GM12801 (cell line): ENCODE data around the gene KRT78.

Experiments used
- TF ChIP-seq, protein P1 (sequence below): IDR thresholded peaks from one replicate; pipeline ENCODE4 v1.5.1; 2011; ENCODE audit warnings: control low read depth; ENCODE audit not compliant: insufficient read length; ENCODE audit errors: extremely low read depth

Gene KRT78

GRCh38 chr12:52813885-52814709 lies 34.7 kb downstream of the KRT78 start, which contains the start of gene KRT4:
TSS of gene KRT4 (minus strand) at chr12:52814116. CDS start at chr12:52814058, 58 bp downstream.
- TF ChIP-seq, protein P1, sequence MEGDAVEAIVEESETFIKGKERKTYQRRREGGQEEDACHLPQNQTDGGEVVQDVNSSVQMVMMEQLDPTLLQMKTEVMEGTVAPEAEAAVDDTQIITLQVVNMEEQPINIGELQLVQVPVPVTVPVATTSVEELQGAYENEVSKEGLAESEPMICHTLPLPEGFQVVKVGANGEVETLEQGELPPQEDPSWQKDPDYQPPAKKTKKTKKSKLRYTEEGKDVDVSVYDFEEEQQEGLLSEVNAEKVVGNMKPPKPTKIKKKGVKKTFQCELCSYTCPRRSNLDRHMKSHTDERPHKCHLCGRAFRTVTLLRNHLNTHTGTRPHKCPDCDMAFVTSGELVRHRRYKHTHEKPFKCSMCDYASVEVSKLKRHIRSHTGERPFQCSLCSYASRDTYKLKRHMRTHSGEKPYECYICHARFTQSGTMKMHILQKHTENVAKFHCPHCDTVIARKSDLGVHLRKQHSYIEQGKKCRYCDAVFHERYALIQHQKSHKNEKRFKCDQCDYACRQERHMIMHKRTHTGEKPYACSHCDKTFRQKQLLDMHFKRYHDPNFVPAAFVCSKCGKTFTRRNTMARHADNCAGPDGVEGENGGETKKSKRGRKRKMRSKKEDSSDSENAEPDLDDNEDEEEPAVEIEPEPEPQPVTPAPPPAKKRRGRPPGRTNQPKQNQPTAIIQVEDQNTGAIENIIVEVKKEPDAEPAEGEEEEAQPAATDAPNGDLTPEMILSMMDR = no peak

GRCh38 chr12:52813203-52813819 lies 35.5 kb downstream of the KRT78 start:
- TF ChIP-seq, protein P1 = no peak

DNA sequence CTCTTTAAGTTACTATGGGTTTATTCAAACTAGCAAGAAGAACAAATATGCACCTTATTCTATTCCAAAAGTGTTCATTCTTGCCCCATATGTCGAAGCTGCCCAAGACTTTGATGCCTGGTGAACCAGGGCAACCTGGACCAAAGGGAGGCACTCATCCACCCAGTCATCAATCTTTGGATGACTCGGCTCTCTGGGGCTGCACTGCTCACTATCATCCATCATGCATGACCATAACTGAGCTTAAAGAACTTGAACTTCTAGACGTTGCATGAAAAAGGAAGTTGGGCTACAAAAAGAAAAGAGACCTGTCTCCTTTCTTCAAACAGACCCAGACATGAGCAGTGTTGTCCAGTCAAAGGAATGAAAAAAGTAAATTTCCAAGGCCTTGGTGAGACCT lies 36.0 kb downstream of the KRT78 start:
- TF ChIP-seq, protein P1 = no peak

DNA sequence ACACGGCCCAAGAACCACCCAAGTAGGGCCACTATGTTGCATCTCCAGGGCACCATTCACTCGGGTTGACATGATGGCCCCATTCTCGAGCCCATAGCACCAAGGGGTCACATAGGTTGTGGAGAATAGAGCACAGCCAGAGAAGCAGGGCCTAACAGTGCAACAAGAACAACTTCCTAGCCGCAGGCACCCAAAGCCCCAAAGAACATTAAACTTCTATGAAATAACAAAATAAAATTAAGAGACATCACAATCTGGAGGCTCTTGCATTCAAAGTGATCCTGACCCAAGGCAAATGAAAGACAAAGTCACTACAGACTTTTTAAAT lies 36.8 kb downstream of the KRT78 start:
- TF ChIP-seq, protein P1 = no peak

- TF ChIP-seq, protein P1 = no peak
Observed at GRCh38 chr12:52811191-52812072, 37.4 kb downstream of the KRT78 start.

DNA sequence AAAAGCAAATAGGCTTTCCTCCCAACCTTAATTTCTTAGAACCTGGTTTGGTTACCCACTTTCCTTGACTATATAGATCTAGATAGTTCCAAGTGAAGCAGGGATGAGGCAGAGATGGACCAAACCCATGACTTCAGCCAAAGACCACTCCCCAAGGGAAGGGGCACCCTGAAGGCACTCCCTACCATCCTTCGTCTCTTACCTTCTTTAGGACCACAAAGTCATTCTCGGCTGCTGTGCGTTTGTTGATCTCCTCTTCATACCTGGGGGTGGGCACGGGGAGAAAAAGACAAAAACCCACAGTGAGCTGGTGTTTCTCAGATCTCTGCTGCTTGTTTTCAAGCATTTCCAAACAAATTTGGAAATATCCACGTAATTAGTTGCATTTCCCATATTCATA lies 38.2 kb downstream of the KRT78 start:
- TF ChIP-seq, protein P1 = no peak

- TF ChIP-seq, protein P1 = no peak
Observed at GRCh38 chr12:52809166-52809565, 39.6 kb downstream of the KRT78 start.
